HG02763 (cell line): ENCODE results near the gene SIN3A.
"Not testable (repeated sequence)": the region's sequence is repeated elsewhere in the genome, so short reads cannot be mapped to it uniquely, and the experiment has no call there.

Experiments
- ATAC-seq: cut with Tn5 transposase; IDR thresholded peaks from one replicate; pipeline ENCODE4 v1.9.1; 2021; ENCODE audit warnings: mild to moderate bottlenecking, moderate library complexity; ENCODE audit not compliant: unreplicated experiment

The SIN3A gene

DNA sequence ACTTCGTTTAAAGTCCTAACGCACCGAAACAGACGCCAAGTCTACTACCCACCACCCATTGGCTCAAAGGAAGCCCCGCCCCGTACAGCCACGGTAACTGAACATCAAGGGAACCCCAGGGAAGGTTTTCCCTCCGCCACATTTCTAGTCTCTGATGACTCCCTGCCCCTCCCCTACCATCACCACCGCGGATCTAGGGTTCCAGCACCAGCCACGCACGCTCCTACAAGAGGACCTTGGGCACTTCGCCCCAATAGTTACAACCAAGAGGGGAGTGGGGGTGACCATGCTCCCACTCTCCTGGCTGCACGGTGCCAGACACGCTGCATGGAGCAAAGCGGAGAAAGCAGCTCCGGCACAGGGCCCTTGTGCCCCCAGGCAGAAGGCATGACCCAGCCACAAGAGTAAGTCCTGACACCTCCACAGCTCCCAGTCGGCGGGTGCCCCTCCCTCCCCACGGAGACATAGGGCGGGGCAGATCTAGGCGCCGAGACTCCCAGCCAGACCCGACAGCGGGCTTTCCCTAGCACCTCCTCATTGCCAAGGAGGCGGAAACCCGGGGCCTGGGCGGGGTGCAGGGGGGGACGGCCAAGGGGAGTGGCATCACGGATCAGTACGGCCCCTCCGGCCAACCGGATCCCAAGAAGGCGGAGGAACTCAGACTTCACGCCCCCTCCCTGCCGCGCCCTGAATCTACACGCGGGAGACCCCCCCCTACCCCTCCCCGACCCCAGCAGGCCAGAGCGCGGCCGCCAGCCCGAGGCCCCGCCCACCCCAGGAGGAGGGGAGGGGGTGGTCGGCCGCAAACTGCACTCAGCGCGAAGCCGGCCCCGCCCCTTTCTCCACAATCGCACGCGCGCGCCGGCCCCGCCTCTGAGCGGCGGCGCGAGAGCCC lies 936 bp downstream of the SIN3A start:
- ATAC-seq: peak; percentile 22

GRCh38 chr15:75449585-75450306 lies 1.7 kb downstream of the SIN3A start:
- no peak for ATAC-seq

- not testable (repeated sequence) for ATAC-seq
Measured at GRCh38 chr15:75448171-75448570, 3.3 kb downstream of the SIN3A start.

DNA sequence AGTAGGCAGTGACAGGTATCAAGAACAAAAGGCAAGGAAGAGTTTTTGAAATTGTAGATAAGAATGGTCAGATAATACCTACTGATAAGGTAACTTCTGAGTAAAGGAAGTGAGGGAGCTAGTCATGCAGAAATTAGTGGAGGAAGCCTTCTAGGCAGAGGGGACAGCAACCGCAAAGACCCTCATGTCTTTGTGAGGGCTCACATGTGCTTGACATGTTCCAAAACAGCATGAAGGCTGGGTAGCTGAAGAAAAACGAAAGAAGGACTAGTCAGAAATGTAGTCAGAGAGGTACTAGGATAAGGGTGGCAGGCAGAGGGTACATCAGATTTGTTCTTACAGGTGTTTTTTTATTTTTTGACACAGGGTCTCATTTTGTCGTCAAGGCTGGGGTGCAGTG lies 5.3 kb downstream of the SIN3A start:
- ATAC-seq: no peak

- ATAC-seq: not testable (repeated sequence)
Measured at GRCh38 chr15:75445324-75445723, 6.2 kb downstream of the SIN3A start.

GRCh38 chr15:75443972-75444453 lies 7.5 kb downstream of the SIN3A start:
- not testable (repeated sequence) for ATAC-seq

DNA sequence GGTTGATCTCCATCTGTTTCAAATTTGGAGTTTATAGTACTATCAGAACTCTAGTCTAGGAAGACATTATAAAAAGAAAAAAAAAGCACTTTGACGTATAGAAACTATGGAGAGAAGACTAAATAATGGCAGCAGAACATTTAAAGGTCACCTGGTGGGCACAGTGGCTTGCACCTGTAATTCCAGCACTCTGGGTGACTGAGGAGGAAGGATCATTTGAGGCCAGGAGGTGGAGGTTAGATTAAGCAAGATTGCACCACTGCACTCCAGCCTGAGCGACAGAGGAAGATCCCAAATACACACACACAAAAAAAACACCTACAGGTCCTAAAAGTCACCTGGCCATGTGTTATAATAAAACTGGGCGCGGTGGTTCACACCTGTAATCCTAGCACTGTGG lies 13.8 kb downstream of the SIN3A start:
- no peak for ATAC-seq

DNA sequence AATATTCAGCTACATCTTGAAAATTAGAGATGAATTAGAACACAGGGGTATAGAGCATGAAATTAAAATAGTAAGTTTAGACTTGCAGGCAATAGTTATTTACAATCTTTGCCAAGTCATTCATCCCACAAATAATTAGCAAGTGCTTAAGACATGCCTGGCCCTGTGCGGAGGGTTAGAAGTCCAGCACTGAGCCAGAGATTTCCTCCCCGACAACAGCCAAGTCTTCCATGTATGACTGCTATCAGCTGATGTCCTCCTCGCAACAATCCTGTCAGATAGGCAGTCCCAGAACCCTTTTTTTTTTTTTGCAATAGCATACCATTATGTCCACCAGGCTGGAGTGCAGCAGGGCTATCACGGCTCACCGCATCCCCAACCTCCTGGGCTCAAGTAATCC lies 14.6 kb downstream of the SIN3A start:
- ATAC-seq: no peak

- ATAC-seq: no peak
Measured at GRCh38 chr15:75431682-75432081, 19.8 kb downstream of the SIN3A start.

- ATAC-seq: no peak
Measured at GRCh38 chr15:75431270-75431669, 20.2 kb downstream of the SIN3A start.

DNA sequence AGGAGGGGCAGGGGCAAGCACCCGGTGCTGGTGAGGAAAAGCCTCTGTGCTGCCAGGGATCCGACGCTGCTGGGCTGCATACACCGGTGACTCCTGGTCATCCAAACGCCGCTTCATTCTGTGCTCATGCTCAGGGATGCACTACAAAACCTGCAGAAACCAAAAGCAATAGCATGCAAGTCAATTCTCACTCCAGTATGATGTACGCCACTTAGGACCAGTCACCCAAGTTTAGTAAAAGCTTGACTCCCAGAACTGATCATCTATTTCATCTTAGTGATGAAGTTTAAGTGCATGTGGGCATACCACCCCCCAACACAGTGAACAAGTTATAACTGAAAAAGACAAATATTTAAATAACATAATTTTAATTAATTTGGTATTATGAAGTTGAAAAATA lies 21.2 kb downstream of the SIN3A start:
- ATAC-seq: no peak

DNA sequence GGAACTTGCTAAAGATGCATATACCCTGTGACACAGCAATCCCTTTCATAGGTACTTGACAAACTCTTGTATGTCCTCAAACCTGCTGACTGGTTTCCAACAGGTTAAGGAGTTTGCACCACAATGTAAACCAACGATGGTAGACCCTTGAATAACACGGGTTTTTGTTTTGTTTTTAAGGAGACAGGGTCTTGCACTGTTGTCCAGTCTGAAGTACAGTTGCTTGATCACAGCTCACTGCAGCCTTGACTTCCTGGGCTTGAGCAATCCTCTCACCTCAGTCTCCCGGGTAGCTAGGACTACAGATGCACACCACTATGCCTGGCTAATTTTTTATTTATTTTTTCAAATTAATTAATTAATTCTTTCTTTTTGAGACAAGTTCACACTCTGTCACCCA lies 23.3 kb downstream of the SIN3A start:
- ATAC-seq: no peak

GRCh38 chr15:75425966-75426500 lies 25.5 kb downstream of the SIN3A start:
- no peak for ATAC-seq

GRCh38 chr15:75422554-75422953 lies 28.9 kb downstream of the SIN3A start:
- no peak for ATAC-seq

DNA sequence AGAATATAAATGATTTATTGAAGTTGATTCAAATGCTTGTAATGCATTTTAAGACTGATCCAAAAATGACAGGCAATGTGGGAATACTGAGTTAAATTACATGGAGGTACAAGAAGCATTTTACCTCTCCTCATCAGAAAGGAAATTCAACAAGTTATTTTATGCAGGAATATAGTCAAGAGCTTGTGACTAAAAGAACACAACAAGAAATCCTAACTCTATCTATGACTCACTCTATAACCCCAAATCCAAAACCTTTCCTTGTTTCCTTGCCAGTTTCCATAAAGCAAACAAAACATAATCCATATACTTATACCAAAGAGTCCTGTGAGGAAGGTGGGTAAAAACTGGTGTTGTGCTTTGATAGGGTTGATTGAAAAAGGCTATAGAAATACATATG lies 30.8 kb downstream of the SIN3A start:
- no peak for ATAC-seq

GRCh38 chr15:75416584-75416983 lies 34.9 kb downstream of the SIN3A start:
- ATAC-seq: no peak

DNA sequence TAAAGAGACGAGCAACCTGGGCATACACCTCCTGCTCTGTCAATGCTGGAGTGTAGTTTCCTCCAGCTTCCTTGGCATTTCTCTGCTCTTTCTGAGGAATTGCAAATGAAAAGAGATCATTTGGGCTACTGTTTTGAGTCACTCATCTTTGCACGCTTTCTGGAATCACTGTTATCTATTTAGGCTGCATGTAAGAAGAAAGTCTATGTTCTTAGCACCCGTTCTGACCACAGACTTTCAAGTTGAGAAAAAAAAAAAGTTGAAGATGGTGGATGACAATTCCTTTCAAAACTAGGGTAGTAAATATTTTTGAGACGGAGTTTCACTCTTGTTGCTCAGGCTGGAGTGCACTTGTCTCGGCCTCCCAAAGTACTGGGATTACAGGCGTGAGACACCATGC lies 41.3 kb downstream of the SIN3A start:
- ATAC-seq: no peak

GRCh38 chr15:75407083-75407482 lies 44.4 kb downstream of the SIN3A start:
- no peak for ATAC-seq

- no peak for ATAC-seq
Measured at GRCh38 chr15:75403892-75404291, 47.6 kb downstream of the SIN3A start.

DNA sequence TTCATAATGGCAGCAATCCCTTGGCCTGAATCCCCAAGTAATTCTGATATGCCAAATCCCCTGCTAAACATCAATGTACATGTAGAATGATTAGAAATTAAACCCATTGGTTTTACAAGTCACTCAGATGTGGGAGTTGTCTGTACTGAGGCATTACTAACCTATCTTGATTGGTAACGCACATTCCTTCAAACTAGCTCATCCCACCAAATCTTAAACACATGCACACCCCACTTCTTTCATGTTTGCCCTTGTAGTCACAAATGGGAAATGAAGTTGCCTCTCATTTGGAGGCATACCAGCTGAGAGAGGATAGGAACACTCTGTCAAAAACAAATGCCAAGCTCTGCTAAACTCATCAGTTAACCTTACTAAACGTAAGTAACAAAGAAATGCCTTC lies 54.0 kb downstream of the SIN3A start:
- ATAC-seq: no peak

GRCh38 chr15:75389791-75390382 lies 61.6 kb downstream of the SIN3A start:
- no peak for ATAC-seq
